ENCODE data around the gene YTHDF1. TPM values are rescaled to one million over a fixed set of nuclear protein-coding genes. Genes with fewer than 3 reads are reported as not detected.

The YTHDF1 gene
- total RNA-seq, 2 donors from 2014 or later: 25.2 to 25.7 TPM

GRCh38 chr20:63217706-63218105, 1.8 kb upstream of the YTHDF1 start:
- no peak for DNase-seq (ENCODE audit: low spot score)

GRCh38 chr20:63216849-63217471, 1.0 kb upstream of the YTHDF1 start:
- no peak for DNase-seq (ENCODE audit: low spot score)
- intact Hi-C loops (cut with DNase I): no loop called here

More at GRCh38 chr20:63217706-63218105, 1.8 kb upstream of the YTHDF1 start:
- intact Hi-C loops (cut with DNase I): no loop called here

- no peak for DNase-seq (ENCODE audit: low spot score)
- intact Hi-C loops (cut with DNase I): no loop called here
Measured at GRCh38 chr20:63215101-63216040, 560 bp downstream of the YTHDF1 start.

GRCh38 chr20:63214514-63214913, 1.4 kb downstream of the YTHDF1 start:
- no peak for DNase-seq (ENCODE audit: low spot score)
- intact Hi-C loops (cut with DNase I): no loop called here

- intact Hi-C loops (cut with DNase I): no loop called here
- no peak for DNase-seq (ENCODE audit: low spot score)
Measured at GRCh38 chr20:63212792-63213191, 3.1 kb downstream of the YTHDF1 start.

GRCh38 chr20:63212393-63212730, 3.6 kb downstream of the YTHDF1 start:
- intact Hi-C loops (cut with DNase I): no loop called here
- DNase-seq (ENCODE audit: low spot score): no peak

- intact Hi-C loops (cut with DNase I): no loop called here
- no peak for DNase-seq (ENCODE audit: low spot score)
Measured at GRCh38 chr20:63210011-63210605, 5.8 kb downstream of the YTHDF1 start.

- no peak for DNase-seq (ENCODE audit: low spot score)
- intact Hi-C loops (cut with DNase I): no loop called here
Measured at GRCh38 chr20:63208346-63208909, 7.5 kb downstream of the YTHDF1 start.

GRCh38 chr20:63206878-63207277, 9.1 kb downstream of the YTHDF1 start:
- no peak for DNase-seq (ENCODE audit: low spot score)
- intact Hi-C loops (cut with DNase I): no loop called here

- intact Hi-C loops (cut with DNase I): no loop called here
- no peak for DNase-seq (ENCODE audit: low spot score)
Measured at GRCh38 chr20:63205896-63206295, 10.0 kb downstream of the YTHDF1 start.

- intact Hi-C loops (cut with DNase I): no loop called here
- DNase-seq (ENCODE audit: low spot score): no peak
Measured at GRCh38 chr20:63204362-63204761, 11.6 kb downstream of the YTHDF1 start.

- intact Hi-C loops (cut with DNase I): no loop called here
- no peak for DNase-seq (ENCODE audit: low spot score)
Measured at GRCh38 chr20:63202811-63203526, 13.0 kb downstream of the YTHDF1 start.

GRCh38 chr20:63202021-63202420, 13.9 kb downstream of the YTHDF1 start:
- no peak for DNase-seq (ENCODE audit: low spot score)
- intact Hi-C loops (cut with DNase I): no loop called here

GRCh38 chr20:63198606-63199005, 17.3 kb downstream of the YTHDF1 start:
- no peak for DNase-seq (ENCODE audit: low spot score)
- intact Hi-C loops (cut with DNase I): no loop called here

GRCh38 chr20:63196768-63197470, 19.0 kb downstream of the YTHDF1 start:
- DNase-seq (ENCODE audit: low spot score): no peak
- intact Hi-C loops (cut with DNase I): no loop called here

- DNase-seq (ENCODE audit: low spot score): no peak
- intact Hi-C loops (cut with DNase I): no loop called here
Measured at GRCh38 chr20:63194797-63195173, 21.1 kb downstream of the YTHDF1 start.

- no peak for DNase-seq (ENCODE audit: low spot score)
- intact Hi-C loops (cut with DNase I): no loop called here
Measured at GRCh38 chr20:63194007-63194796, 21.7 kb downstream of the YTHDF1 start.

GRCh38 chr20:63192721-63193120, 23.2 kb downstream of the YTHDF1 start:
- DNase-seq (ENCODE audit: low spot score): no peak
- intact Hi-C loops (cut with DNase I): no loop called here
